ENCODE results near the gene AGBL1.

AGBL1 gene

DNA sequence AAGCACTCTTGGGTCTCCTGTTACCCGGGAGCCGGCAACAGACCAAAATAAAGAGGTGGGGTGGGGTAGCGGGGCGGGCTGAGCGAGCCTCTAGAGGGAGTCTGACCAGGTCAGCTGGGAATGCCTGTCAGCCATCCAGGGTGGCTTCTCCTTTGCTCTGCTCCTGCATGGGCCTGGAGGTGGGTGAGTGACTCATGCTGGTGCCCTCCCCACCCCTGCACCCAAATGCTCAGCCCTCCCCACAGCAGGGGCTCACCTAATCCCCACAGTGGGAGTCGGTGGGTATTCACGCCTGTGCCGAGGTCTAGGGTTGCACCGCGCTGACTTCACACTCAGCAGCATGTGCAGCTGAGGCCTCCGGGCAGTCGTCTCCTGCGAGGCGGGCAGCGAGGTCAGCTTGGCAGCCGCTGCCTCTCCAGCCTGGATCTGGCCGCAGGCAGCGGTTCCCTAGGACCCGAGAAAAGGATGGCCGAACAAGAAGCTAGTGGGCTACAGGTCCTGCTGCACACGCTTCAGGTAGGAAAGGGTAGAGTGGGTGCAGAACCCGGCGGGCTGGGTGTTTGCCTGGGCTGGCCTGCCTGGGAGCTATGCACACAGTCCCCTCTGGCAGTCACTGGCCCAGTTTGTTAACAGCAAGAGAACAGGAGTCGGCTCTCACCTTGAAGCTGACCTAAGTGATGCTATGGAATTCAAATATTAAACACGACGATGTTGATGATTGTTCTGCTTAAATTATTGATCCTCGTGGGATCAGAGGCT is at the start of gene AGBL1:
Gene AGBL1, plus strand, starts transcription at position 364 of the 759 bp plus-strand sequence.
- DNase-seq (ENCODE audit: low read depth): no peak
- TF ChIP-seq, protein P1, sequence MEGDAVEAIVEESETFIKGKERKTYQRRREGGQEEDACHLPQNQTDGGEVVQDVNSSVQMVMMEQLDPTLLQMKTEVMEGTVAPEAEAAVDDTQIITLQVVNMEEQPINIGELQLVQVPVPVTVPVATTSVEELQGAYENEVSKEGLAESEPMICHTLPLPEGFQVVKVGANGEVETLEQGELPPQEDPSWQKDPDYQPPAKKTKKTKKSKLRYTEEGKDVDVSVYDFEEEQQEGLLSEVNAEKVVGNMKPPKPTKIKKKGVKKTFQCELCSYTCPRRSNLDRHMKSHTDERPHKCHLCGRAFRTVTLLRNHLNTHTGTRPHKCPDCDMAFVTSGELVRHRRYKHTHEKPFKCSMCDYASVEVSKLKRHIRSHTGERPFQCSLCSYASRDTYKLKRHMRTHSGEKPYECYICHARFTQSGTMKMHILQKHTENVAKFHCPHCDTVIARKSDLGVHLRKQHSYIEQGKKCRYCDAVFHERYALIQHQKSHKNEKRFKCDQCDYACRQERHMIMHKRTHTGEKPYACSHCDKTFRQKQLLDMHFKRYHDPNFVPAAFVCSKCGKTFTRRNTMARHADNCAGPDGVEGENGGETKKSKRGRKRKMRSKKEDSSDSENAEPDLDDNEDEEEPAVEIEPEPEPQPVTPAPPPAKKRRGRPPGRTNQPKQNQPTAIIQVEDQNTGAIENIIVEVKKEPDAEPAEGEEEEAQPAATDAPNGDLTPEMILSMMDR (IDR thresholded peaks at IDR 0.05; ENCODE audit: insufficient read depth, low read depth, low read length, missing control alignments): no peak
- H3K4me3 ChIP-seq (ENCODE audit: low read depth, low read length): no peak within 1 kb of the TSS

DNA sequence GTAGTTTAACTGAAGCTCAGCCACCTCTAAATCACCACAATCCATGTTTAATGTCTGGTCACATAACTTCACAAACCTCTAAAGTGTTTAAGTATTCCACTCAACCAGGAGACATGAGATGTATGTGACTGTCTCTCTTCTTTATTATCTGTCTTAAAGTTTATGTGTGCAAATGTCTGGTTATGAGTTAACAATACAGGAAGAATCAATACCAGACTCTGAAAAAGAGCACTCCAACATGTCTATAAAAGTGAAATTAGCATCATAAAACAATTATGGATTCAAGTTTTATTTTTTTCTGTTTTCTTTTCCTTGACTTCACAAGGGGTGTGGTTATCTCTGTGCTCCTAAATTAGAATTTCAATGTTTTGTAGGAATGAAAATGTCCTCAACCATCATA is 44.8 kb upstream of the AGBL1 start:
- DNase-seq (ENCODE audit: low read depth): no peak
- H3K4me3 ChIP-seq (ENCODE audit: low read depth, low read length): no peak overlapping the region
- TF ChIP-seq, protein P1 (IDR thresholded peaks at IDR 0.05; ENCODE audit: insufficient read depth, low read depth, low read length, missing control alignments): no peak

DNA sequence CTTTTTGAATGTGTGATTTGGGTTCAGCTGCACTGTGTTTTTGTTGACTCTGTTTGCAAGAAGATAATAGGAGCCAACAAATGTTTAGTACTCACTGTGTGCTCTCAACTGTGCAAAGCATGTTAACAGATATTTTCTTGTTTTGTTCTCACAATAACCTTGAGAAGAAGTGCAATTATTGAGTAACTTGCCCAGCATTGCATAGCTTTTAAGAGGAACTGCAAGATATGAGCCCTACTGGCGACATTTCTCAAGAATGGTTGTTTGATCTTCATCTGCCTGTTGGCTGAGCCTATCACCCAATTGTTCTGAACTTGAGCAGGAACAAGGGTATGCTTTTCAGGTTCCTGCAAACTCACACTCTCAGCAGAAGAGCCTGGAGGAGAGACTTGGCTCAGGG is 43.4 kb upstream of the AGBL1 start:
- H3K4me3 ChIP-seq (ENCODE audit: low read depth, low read length): no peak overlapping the region
- no peak for DNase-seq (ENCODE audit: low read depth)
- TF ChIP-seq, protein P1 (IDR thresholded peaks at IDR 0.05; ENCODE audit: insufficient read depth, low read depth, low read length, missing control alignments): no peak

DNA sequence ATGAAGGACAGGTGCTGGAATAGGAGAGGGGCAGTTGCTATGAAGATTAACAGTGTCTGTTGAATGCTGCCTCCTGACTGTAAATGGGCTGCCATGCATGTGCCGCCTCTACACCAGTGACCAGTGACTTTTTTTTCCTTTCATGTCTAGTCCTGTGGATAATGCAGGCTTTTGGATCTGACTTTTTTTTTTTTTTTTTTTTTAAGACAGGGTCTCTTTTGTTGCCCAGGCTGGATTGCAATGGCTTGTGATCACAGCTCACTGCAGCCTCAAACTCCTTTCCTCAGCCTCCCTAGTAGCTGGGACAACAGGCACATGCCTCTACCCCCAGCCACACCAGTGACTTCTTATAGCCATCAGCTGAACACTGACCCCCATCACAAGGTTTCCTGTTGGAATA is 41.2 kb upstream of the AGBL1 start:
- TF ChIP-seq, protein P1 (IDR thresholded peaks at IDR 0.05; ENCODE audit: insufficient read depth, low read depth, low read length, missing control alignments): no peak
- no peak overlapping the region for H3K4me3 ChIP-seq (ENCODE audit: low read depth, low read length)
- DNase-seq (ENCODE audit: low read depth): no peak

DNA sequence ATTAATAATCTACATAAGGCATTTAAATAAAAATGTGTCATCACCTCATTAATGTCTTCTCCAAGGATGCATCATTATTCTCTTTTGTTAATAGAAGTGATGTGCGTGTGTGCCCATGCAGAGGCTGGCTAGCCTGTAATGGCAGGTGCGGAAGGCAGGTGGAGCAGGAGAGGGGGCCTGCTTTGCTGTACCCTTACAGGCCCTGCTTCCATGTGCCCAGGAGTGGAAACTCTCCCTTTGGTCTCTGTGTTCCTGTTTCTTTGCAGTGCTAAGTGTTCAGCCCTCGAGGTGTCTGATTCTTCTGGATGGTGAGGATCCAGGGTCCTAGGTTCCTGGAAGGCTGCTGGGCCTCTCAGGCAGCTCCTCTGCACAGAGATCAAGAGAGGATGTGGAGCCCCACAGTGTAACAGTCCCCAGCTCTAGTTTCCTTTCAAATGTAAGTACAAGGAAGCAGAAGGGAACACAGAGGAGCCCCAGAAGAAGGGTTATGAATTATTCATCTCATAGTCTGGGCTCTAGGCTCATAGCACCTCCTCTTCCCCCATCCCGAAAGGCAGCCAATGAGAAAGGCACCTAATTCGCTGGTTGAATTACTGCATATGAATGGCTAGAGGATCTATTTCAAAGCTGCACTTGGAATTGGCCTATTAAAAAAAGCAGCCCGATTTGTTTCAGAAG is 39.2 kb upstream of the AGBL1 start:
- H3K4me3 ChIP-seq (ENCODE audit: low read depth, low read length): no peak overlapping the region
- TF ChIP-seq, protein P1 (IDR thresholded peaks at IDR 0.05; ENCODE audit: insufficient read depth, low read depth, low read length, missing control alignments): no peak
- DNase-seq (ENCODE audit: low read depth): no peak

DNA sequence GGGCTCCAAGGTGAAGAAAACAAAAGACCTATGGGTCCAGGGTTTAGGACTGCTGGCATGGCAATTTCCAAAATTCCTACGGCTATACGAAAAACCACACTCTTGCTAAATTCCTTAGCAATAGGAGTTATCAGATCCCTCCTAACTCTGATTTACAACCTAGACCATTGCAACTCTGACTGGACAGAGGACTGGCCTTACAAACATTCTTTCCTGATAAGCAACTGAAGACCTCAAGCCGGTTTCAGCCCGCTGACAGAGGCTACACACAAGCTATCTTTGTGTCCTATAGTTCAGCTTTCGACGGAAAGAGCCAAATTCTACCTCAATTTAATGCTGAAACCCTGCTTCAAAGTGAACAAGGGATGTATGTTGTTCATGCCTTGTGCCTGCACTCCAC is 38.3 kb upstream of the AGBL1 start:
- no peak overlapping the region for H3K4me3 ChIP-seq (ENCODE audit: low read depth, low read length)
- TF ChIP-seq, protein P1 (IDR thresholded peaks at IDR 0.05; ENCODE audit: insufficient read depth, low read depth, low read length, missing control alignments): no peak
- no peak for DNase-seq (ENCODE audit: low read depth)
